Measurements from ENCODE around the gene LIPC. TPM values are rescaled to one million over a fixed set of nuclear protein-coding genes. Genes with fewer than 3 reads are reported as not detected.

LIPC gene
- total RNA-seq, 1 experiment from 2014 or later, result not detected

DNA sequence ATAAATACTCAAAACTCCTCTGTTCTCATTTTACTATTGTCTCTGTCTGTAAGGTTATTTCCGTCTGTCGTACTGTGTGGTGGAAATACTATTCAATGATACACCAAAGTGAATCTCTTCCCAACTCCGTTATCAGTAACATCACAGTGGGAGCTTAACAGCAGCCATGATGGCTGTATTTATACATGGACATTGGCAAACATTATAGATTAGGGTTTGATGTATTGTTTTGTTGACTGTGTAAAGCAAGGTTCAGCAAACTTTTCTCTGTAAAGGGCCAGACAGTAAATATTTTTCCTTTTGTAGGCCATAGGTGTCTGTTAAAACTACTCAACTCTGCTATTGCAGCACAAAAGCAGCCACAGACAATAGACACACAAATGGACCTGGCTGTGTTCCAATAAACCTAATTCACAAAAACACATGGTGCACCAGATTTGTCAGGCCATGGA lies 23.2 kb downstream of the LIPC start:
- TF ChIP-seq, protein P1, sequence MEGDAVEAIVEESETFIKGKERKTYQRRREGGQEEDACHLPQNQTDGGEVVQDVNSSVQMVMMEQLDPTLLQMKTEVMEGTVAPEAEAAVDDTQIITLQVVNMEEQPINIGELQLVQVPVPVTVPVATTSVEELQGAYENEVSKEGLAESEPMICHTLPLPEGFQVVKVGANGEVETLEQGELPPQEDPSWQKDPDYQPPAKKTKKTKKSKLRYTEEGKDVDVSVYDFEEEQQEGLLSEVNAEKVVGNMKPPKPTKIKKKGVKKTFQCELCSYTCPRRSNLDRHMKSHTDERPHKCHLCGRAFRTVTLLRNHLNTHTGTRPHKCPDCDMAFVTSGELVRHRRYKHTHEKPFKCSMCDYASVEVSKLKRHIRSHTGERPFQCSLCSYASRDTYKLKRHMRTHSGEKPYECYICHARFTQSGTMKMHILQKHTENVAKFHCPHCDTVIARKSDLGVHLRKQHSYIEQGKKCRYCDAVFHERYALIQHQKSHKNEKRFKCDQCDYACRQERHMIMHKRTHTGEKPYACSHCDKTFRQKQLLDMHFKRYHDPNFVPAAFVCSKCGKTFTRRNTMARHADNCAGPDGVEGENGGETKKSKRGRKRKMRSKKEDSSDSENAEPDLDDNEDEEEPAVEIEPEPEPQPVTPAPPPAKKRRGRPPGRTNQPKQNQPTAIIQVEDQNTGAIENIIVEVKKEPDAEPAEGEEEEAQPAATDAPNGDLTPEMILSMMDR (IDR thresholded peaks at IDR 0.05; ENCODE audit: unreplicated experiment), result no peak
- DNase-seq (ENCODE audit: unreplicated experiment), result no peak
- BruUV-seq (replicated peaks), result no TSS peak
- Mint-ChIP-seq H3K4me1 (ENCODE audit: insufficient read depth, unreplicated experiment) (peaks cover 14% of the 10 kb centered on the region), H3K27ac (ENCODE audit: low read depth, unreplicated experiment) (no peak overlapping the region), H3K36me3 (ENCODE audit: insufficient read depth, unreplicated experiment) (no peaks in the 10 kb centered on the region), H3K9me3 (ENCODE audit: unreplicated experiment) (no peaks in the 10 kb centered on the region), H3K4me3 (ENCODE audit: unreplicated experiment) (no peak overlapping the region), H3K27me3 (ENCODE audit: insufficient read depth, unreplicated experiment) (no peaks in the 10 kb centered on the region)
- intact Hi-C loops (cut with micrococcal nuclease), result no loop called here
- CTCF ChIA-PET, result no interaction called here
- POLR2A ChIA-PET, result no interaction called here

DNA sequence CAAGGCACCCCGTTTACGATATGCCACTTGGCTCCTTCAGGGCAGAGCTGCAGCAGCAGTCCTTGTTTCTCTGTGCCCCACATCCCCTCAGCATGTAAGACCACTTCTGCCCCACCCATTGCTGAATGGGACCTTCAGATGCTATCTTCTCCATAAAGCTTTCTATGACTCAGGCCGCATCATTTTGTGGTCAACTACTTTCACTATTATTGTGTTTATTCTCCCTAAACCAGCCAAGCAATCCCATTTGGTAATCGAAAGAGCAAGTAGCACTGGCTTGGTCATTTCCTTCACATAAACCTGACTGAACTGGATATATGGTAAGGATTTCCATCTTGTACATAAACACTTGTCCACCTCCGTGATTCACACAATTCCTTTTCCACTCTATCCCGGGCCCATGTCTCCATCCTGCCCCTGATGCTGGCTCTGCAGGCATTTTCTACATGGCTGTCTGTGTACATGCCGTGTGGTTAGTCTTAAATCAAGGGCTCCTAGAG lies 25.7 kb downstream of the LIPC start:
- intact Hi-C loops (cut with micrococcal nuclease), result no loop called here
- Mint-ChIP-seq H3K36me3 (ENCODE audit: insufficient read depth, unreplicated experiment) (no peaks in the 10 kb centered on the region), H3K27me3 (ENCODE audit: insufficient read depth, unreplicated experiment) (no peaks in the 10 kb centered on the region), H3K4me1 (ENCODE audit: insufficient read depth, unreplicated experiment) (peaks cover 18% of the 10 kb centered on the region), H3K9me3 (ENCODE audit: unreplicated experiment) (no peaks in the 10 kb centered on the region), H3K27ac (ENCODE audit: low read depth, unreplicated experiment) (no peak overlapping the region), H3K4me3 (ENCODE audit: unreplicated experiment) (no peak overlapping the region)
- TF ChIP-seq, protein P1 (IDR thresholded peaks at IDR 0.05; ENCODE audit: unreplicated experiment), result no peak
- CTCF ChIA-PET, result no interaction called here
- no TSS peak for BruUV-seq (replicated peaks)
- POLR2A ChIA-PET, result interaction anchor here (0.6 kb wide), 1 partner anchor 16 kb away, joined by 3 read pairs; no protein-coding TSS in a partner anchor
- peak; percentile 69 for DNase-seq (ENCODE audit: unreplicated experiment)

DNA sequence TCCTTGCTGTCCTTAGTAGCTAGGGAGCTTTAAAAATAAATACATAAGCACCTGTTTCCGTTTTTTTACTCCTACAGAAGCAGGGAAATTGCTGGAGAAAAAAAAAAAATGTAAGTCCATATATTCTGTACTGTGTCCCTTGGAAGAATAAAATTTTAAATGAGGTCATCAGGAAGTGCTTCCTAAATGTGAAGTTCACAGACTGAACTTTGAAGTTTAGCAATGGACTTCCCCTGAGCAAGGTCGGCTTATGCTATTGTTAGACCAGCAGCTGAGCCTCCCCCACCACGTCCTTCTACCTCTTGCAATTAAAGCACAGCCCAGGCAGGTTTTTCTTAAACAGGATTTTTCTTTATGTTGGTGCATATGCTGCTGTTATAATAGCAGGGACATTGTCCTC lies 26.3 kb downstream of the LIPC start:
- POLR2A ChIA-PET, result interaction anchor here (0.6 kb wide), 1 partner anchor 15 kb away, joined by 3 read pairs; no protein-coding TSS in a partner anchor

DNA sequence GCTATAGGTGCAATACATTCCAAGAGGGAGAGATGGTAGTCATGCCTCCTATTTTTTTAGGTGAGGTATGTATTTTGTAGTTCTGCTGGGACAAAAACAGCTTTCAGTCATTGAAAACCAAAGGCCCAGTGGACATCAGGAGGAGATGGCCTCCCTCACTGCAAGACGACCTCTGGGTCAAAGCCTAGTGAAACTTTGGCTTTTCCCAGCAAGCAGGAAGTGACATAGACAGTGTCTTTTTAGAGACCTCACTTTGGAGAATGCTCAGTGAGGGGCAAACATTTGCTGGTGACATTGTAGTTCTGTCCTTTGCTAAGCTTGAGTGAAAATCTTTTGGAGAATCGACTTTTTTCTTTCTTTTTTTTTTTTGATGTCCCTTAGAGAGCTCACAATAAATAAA lies 27.3 kb downstream of the LIPC start:
- Mint-ChIP-seq H3K4me1 (ENCODE audit: insufficient read depth, unreplicated experiment) (peaks cover 19% of the 10 kb centered on the region), H3K4me3 (ENCODE audit: unreplicated experiment) (no peak overlapping the region), H3K27ac (ENCODE audit: low read depth, unreplicated experiment) (no peak overlapping the region), H3K27me3 (ENCODE audit: insufficient read depth, unreplicated experiment) (no peaks in the 10 kb centered on the region), H3K36me3 (ENCODE audit: insufficient read depth, unreplicated experiment) (no peaks in the 10 kb centered on the region), H3K9me3 (ENCODE audit: unreplicated experiment) (no peaks in the 10 kb centered on the region)
- intact Hi-C loops (cut with micrococcal nuclease), result no loop called here
- ChIA-PET CTCF (interaction anchor here (0.7 kb wide), 1 partner anchor 13 kb away, joined by 3 read pairs; no protein-coding TSS in a partner anchor), POLR2A (interaction anchor here (0.6 kb wide), 1 partner anchor 192 kb away, joined by 4 read pairs; no protein-coding TSS in a partner anchor)
- no TSS peak for BruUV-seq (replicated peaks)
- no peak for DNase-seq (ENCODE audit: unreplicated experiment)
- TF ChIP-seq, protein P1 (IDR thresholded peaks at IDR 0.05; ENCODE audit: unreplicated experiment), result no peak

More for the DNA sequence above, 26.3 kb downstream of the LIPC start:
- Mint-ChIP-seq H3K9me3 (ENCODE audit: unreplicated experiment) (no peaks in the 10 kb centered on the region), H3K4me3 (ENCODE audit: unreplicated experiment) (no peak overlapping the region), H3K27me3 (ENCODE audit: insufficient read depth, unreplicated experiment) (no peaks in the 10 kb centered on the region), H3K27ac (ENCODE audit: low read depth, unreplicated experiment) (no peak overlapping the region), H3K36me3 (ENCODE audit: insufficient read depth, unreplicated experiment) (no peaks in the 10 kb centered on the region), H3K4me1 (ENCODE audit: insufficient read depth, unreplicated experiment) (peaks cover 19% of the 10 kb centered on the region)
- CTCF ChIA-PET, result interaction anchor here (0.7 kb wide), 1 partner anchor 17 kb away, joined by 3 read pairs; no protein-coding TSS in a partner anchor
- TF ChIP-seq, protein P1 (IDR thresholded peaks at IDR 0.05; ENCODE audit: unreplicated experiment), result no peak
- DNase-seq (ENCODE audit: unreplicated experiment), result no peak
- intact Hi-C loops (cut with micrococcal nuclease), result no loop called here
- BruUV-seq (replicated peaks), result no TSS peak

Data from MCF 10A (cell line).